Epithelial cell of proximal tubule (primary cell): ENCODE measurements around the gene AMIGO1. TPM values are rescaled to one million over a fixed set of nuclear protein-coding genes. Genes with fewer than 3 reads are reported as not detected.

Experiments
- DNase-seq: peaks from one replicate; pipeline ENCODE4 v3.0.0-alpha.2; 2011; ENCODE audit warnings: low read depth
- H3K4me3 ChIP-seq: 2 replicates; pipeline ENCODE4 v1.5.1; 2011; ENCODE audit warnings: low read depth, mild to moderate bottlenecking, low read length
- CTCF ChIP-seq: conservative IDR thresholded peaks from 2 replicates; pipeline ENCODE4 v1.5.1; 2012; ENCODE audit warnings: low read depth, mild to moderate bottlenecking, low read length
- total RNA-seq: library from RNA; depleted of rRNA; stranded (reverse); fragments of >200 nt; gene quantifications from 2 replicates; pipeline ENCODE4 v1.2.3, GENCODE V29; 2015

Gene AMIGO1
- total RNA-seq, 1 donor from 2014 or later = 0.92 TPM

GRCh38 chr1:109546311-109547109 is 37.0 kb upstream of the AMIGO1 start:
- peak; percentile 46 for DNase-seq
- peak; percentile 91 for TF ChIP-seq CTCF
- H3K4me3 ChIP-seq = peak overlapping the region; percentile 92

DNA sequence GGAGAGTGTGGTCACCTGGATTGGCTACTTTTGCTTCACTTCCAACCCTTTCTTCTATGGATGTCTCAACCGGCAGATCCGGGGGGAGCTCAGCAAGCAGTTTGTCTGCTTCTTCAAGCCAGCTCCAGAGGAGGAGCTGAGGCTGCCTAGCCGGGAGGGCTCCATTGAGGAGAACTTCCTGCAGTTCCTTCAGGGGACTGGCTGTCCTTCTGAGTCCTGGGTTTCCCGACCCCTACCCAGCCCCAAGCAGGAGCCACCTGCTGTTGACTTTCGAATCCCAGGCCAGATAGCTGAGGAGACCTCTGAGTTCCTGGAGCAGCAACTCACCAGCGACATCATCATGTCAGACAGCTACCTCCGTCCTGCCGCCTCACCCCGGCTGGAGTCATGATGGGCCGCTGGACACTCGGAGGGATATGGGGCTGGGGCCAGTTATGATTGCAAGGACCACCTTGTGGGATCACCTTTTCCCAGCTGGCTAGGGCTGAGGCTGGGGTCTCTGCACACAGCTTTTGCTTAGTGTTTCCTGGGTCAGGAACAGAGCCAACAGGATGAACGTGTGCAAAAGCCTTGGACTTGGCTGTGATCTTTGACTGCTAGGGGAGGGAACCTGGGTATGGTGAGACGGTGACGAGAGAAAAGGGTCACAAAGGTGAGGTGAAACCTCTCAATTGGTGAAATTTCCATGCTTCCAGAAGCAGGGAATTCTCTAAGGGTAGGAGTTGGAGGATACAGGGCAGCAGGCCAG is 34.6 kb upstream of the AMIGO1 start:
- no peak for TF ChIP-seq CTCF
- DNase-seq = no peak

GRCh38 chr1:109543283-109543987 is 33.9 kb upstream of the AMIGO1 start:
- TF ChIP-seq CTCF = no peak
- DNase-seq = no peak
- H3K4me3 ChIP-seq = no peak overlapping the region

More for the DNA sequence above, 34.6 kb upstream of the AMIGO1 start:
- H3K4me3 ChIP-seq = no peak overlapping the region

GRCh38 chr1:109542657-109543056 is 33.1 kb upstream of the AMIGO1 start:
- H3K4me3 ChIP-seq = no peak overlapping the region
- DNase-seq = no peak
- TF ChIP-seq CTCF = no peak

DNA sequence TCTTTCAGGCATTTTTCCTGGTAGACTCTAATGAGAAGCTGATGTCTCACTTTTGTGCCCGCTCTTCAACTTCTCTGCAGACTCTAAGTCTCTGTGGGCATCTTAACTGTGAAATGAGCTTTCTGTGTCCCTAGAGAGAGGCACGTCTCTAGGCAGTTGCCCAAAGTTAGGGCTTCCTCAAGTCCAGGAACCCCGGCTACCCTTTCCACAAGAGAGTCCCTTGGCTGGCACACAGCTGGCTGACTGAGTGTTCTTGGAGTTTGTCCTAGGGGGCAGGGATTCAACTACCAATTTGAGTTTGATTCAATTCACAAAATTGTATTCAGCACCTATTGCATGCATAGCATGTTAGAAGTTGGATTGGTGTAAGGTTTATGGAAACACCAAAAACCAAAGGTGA is 31.6 kb upstream of the AMIGO1 start:
- DNase-seq = no peak
- H3K4me3 ChIP-seq = no peak overlapping the region
- TF ChIP-seq CTCF = no peak

DNA sequence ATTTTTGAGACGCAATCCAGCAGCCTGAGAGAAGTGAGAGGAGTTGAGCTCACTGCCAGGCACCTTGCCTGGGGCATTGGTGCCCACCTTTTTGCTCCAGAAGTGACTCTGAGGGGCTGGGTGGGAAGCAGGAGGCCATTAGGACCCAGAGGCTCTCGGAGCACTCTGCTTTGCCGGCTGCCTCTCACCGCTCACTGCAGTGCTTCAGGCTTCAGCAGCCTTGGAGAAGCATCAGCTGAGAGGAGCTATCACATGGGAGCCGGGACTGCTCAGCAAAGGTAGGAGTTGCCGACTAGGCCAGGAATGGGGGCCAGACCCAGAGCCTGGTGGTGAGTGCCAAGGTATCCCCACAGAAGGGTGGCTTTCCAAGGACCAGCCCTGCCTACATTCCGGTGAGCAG is 30.1 kb upstream of the AMIGO1 start, which contains the start of gene GPR61:
Gene GPR61 (plus strand): TSS at position 197 of the 400 bp plus-strand sequence. CDS start 3,151 bp downstream, outside the sequence.
- TF ChIP-seq CTCF = no peak
- no peak for DNase-seq
- no peak within 1 kb of the TSS for H3K4me3 ChIP-seq
